ENCODE results near the gene BTN2A1. TPM values are rescaled to one million over a fixed set of nuclear protein-coding genes. Genes with fewer than 3 reads are reported as not detected.

Gene BTN2A1
- total RNA-seq: 10.2 and 10.7 TPM in 2 replicates

GRCh38 chr6:26457806-26458688, at the start of gene BTN2A1:
BTN2A1 (plus strand) TSS chr6:26457955; CDS start chr6:26458637, 682 bp downstream.

GRCh38 chr6:26500102-26500501, 42.3 kb downstream of the BTN2A1 start, which contains the start of gene BTN1A1:
BTN1A1 (plus strand) TSS chr6:26500303; CDS start chr6:26501287, 984 bp downstream.

Other genes with a start within 250 kb of the BTN2A1 start
- 26.5 and 56.9 TPM in 2 replicates for gene BTN3A2, start 92.8 kb upstream of the BTN2A1 start, total RNA-seq
- gene BTN2A2, start 74.8 kb upstream of the BTN2A1 start, total RNA-seq: 6.1 and 12.7 TPM in 2 replicates
- gene BTN3A1, start 55.7 kb upstream of the BTN2A1 start, total RNA-seq: 32.6 and 53.8 TPM in 2 replicates
- gene BTN3A3, start 17.5 kb upstream of the BTN2A1 start, total RNA-seq: 25.3 and 31.9 TPM in 2 replicates
- gene BTN1A1, start 42.3 kb downstream of the BTN2A1 start, total RNA-seq: under 0.01 TPM in 1 of 2 replicates, not detected in the other
- gene HMGN4, start 80.4 kb downstream of the BTN2A1 start, total RNA-seq: 68.8 and 83.7 TPM in 2 replicates
- 9.9 and 15.9 TPM in 2 replicates for gene ABT1, start 139.0 kb downstream of the BTN2A1 start, total RNA-seq
- gene ZNF322, start 201.8 kb downstream of the BTN2A1 start, total RNA-seq: 11.7 and 18.3 TPM in 2 replicates

All from regular cardiac myocyte (primary cell).